Pulmonary artery endothelial cell (primary cell): ENCODE data around the gene TBL1X. TPM values are rescaled to one million over a fixed set of nuclear protein-coding genes. Genes with fewer than 3 reads are reported as not detected.
A peak's percentile ranks its signal among the peaks of the same experiment; 100 is the strongest.
"Not testable (repeated sequence)": the region's sequence is repeated elsewhere in the genome, so short reads cannot be mapped to it uniquely, and the experiment has no call there.

Experiments used
- DNase-seq: peaks from one replicate; pipeline ENCODE4 v3.0.0-alpha.2; 2011; ENCODE audit warnings: low read depth, low spot score
- total RNA-seq: library from RNA; depleted of rRNA; stranded (reverse); fragments of >200 nt; gene quantifications from 2 replicates; pipeline ENCODE4 v1.2.3, GENCODE V29; 2014

TBL1X gene
- total RNA-seq, 1 donor from 2014 or later, result 14.0 TPM

GRCh38 chrX:9533611-9534010 is 68.8 kb downstream of the TBL1X start:
- no peak for DNase-seq

DNA sequence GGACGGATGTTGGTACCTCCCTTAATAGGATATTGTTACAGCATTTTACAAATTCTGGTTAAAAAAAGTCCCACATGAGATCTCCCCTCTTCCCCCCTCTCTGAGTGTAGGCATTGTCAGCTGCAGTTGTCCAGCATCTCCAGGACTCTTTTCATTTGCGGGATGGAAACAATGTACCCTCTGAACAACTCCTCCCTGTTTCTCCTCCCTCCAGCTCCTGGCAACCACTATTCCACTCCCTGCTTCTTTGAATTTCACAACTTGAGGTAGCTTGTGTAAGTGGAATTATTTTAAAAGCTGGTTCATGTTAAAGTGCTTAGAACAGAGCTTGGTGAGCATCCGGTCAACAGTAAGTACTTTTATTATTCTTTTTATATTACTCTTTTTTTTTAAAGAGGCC is 69.8 kb downstream of the TBL1X start:
- no peak for DNase-seq

- no peak for DNase-seq
These were observed 70.2 kb downstream of the TBL1X start for GRCh38 chrX:9535101-9535500.

DNA sequence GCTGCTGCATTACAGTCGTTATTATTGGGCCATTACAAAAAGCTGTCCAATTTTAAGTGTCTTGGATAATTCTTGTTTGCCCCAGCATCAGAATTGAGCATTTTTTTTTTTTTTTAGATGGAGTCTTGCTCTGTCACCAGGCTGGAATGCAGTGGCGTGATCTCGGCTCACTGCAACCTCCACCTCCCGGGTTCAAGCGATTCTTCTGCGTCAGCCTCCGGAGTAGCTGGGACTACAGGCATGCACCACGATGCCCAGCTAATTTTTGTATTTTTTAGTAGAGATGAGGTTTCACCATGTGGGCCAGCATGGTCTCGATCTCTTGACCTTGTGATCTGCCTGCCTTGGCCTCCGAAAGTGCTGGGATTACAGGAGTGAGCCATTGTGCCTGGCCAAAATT is 71.3 kb downstream of the TBL1X start:
- not testable (repeated sequence) for DNase-seq

DNA sequence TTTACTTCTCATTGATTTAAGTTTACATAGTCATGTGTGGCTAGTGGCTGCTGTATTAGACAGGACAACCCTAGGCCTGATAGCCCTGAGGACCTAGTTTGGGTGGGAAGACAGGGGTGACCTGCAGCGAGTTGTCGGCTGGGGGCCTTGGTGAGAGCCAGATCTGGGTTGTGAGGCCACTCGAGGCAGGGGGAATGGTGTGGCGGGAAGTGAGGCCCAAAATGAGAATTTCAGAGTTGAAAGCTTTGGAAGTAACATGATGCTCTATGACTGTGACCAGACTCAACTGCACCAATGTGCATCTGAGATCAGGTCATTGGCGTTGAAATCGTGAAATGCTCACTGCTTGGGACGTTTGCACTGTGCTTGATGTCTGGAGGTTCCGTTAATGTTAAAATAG is 72.9 kb downstream of the TBL1X start:
- DNase-seq, result no peak

GRCh38 chrX:9538544-9539045 is 73.7 kb downstream of the TBL1X start:
- no peak for DNase-seq

GRCh38 chrX:9539605-9540387 is 74.9 kb downstream of the TBL1X start:
- no peak for DNase-seq

DNA sequence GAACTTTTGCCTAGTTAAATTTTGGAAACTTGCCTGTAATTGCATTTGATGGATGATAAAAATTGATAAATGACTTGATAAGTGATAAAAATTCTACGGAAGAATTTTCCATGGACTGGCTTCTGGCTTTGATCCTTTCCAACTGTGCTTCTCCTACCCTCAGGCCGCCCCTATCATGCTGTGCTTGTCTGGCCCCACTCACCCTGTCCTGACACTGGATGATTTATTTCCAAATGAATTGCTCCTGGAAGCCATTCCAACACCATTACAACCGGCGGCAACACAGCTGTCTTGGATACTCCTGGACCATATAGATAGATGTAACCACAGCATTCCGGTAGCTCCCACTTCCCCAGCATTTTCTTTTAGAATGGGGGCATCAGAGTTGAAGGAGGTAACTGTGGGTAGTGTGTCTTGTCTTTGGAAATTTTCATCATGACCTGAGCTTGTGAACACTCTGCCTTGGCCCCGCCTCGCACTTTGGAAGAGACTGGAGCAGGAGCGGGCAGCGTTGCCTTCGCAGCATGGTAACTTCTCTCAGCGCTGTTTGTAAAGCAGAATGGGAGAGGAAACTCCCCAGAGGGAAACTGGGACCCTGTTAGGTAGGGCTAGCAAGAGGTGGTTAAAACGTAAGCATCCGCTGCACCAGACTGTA is 77.4 kb downstream of the TBL1X start:
- DNase-seq, result no peak

DNA sequence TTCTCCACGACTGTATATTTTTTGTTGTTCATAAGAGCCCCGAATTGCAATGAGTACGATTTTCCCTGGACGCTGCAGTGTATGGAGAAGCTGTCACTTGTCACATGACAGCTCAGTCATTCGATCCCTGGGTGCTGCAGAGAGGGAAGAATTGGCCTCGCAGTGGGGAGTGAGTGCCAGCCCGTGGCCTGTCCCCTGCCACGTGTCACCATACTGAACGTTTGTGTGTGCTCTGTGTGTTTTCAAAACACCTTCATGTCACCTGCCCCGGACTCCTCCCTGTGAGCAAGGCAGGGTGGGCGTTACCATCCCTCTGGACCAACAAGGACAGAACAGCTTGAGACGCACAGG is 77.9 kb downstream of the TBL1X start:
- no peak for DNase-seq

DNA sequence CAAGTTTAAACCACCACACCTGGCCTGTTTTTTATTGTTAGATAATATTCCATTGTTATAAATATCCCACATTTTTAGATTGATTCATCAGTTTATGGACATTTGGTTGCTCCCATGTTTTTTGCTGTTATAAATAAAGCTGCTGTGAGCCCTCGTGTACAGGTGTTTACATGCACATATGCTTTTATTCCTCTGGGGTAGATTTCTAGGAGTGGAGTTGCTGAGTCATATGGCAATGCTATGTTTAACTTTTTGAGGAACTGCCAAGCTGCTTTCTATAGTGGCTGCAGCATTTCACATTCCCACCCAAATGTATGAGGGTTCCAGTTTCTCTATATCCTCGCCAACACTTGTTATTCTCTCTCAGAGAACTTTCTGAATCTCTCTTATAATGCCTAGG is 90.5 kb downstream of the TBL1X start:
- DNase-seq, result no peak

DNA sequence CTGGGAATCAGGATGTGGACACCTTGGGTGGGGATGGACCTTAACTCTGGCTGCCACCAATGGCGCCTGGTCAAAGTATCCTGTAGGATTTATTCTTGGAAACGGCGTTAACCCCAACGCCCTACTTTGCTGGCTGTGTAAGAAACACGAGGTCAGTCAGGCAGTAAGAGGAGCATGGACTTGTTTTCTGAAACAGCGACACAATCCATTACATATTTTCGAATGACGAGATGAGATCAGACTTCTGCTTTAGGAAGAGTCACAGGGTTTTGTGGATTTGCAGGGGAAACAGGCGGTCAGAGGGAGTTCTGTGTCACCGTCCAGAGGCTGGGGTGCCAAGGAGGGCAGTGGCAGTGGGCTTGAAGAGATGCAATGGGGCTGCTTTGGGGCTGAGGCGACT is 92.2 kb downstream of the TBL1X start:
- DNase-seq, result no peak

DNA sequence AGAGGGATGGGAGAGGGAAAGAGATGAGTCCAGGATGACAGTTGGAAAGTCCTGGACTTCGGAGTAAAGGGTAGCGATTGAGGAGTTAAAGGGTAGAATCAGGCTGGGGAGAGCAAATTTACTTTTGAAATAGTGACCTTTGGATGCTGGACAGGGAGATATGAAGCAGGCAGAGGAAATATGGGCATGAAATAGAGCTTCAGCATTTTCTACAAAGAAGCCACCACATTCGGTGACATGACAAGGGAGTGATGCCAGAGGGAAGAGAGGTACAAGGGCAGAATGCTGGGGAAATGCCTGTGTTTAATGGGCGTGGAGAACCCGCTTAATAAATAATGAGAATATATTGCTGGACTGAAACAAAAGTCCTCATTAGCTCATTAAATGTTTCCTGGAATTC is 92.7 kb downstream of the TBL1X start:
- DNase-seq, result no peak

- DNase-seq, result no peak
These were observed 93.8 kb downstream of the TBL1X start for GRCh38 chrX:9558615-9559014.

DNA sequence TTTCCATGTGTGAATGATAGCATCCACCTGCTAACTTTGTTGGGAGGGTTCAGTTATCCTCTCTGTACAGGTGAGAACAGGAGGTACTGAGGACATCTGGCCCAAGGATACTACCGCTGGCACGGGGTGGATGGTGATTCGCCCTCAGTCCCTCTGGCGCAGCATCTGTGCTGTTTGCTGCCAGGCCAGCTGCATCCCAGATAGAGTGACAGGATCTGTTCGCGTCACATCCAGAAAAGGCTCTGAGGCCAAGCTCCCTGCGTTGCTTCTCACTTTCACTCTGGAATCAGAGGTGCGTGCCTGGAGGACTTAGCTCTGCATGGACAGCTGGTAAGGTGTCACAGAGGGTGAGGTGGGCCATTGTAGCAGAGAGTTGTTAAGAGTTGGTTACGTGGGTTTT is 95.4 kb downstream of the TBL1X start:
- DNase-seq, result no peak

DNA sequence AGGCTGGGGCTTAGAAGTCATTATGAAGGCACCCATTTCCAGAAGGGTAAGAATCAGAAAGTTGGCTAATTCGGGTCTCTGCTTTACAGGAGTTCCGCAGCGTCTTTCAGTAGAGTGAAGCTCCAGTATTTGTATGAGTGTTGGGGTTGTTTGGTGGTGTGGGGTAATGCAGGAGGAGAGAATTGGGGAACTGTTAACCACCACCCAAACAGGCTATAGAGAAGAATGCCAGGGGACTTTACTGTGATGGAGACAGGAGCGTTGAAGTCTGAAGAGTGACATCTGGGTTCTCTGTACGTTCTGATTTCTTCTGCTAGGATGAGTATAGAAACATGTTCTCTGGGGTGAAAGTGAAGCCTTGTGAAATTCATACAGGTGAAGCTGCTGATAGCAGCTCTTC is 96.3 kb downstream of the TBL1X start:
- no peak for DNase-seq

GRCh38 chrX:9562851-9563250 is 98.0 kb downstream of the TBL1X start:
- DNase-seq, result no peak

DNA sequence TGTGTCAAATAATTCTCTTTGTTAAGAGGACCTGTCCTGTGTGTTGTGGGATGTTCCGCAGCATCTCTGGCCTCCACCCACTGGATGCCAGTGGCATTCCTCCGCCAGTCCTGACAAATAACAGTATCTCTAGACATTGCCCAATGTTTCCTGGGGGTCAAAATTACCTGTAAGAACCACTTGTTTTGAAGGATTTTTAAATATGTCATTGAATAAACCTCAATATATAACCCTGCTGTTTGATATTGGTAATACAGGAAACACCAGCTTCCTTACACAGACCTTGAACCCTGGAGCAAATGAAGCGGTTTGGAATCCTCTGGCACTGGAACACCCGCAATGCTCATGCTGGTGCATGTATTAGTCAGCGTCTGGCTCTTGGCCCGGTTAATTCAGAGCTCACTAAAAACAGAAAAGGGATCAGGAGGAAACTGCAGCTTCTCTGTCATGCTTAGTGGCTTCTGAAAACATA is 101.3 kb downstream of the TBL1X start:
- peak; percentile 52 for DNase-seq

GRCh38 chrX:9569876-9570301 is 105.0 kb downstream of the TBL1X start:
- no peak for DNase-seq

- no peak for DNase-seq
These were observed 108.6 kb downstream of the TBL1X start for GRCh38 chrX:9573282-9574106.

DNA sequence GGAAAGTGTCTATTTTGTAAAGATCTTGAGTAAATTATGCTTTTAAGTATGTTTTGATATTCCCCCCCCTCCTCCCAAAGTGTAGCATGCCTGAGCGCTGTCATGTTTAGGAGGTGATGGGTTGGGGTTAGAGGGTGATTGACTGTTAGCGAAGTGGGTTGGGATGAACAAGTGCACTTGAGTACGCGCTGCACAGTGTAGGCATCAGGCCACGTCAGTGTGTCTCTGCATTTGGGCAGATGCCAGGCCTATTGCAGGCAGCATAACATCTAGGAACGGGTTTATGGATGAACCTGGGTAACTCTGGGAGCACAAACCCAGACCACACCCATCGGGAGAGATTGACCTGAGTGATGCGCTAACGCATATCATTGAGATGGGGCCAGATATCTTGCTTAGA is 111.2 kb downstream of the TBL1X start:
- no peak for DNase-seq

DNA sequence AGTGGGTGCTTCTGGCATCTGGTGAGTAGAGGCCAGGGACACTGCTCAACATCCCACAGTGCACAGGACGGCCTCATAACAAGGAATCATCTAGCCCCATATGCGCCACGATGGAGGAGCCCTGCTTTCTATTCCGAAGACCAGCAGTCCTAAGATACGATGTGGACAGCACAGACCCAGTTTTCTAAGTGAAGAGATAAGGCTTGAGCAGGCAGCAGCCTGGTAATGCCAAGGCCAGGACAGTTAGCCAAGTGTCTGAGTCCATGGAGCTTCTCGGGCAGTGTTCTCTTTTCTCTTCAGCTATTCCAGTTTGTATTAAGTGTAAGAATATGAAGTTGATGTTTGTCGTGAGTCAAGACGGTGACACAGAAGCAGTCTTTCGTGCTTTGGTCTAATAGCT is 112.7 kb downstream of the TBL1X start:
- DNase-seq, result no peak
